Fibroblast of pulmonary artery (primary cell): ENCODE data around the gene DMRT1.

Experiments
- DNase-seq: peaks from one replicate; pipeline ENCODE4 v3.0.0-alpha.2; 2010; ENCODE audit warnings: low read depth
- H3K4me3 ChIP-seq: replicated peaks from 2 replicates; pipeline ENCODE4 v1.5.1; 2011; ENCODE audit warnings: low read depth, mild to moderate bottlenecking, control low read depth, low read length, moderate library complexity
- CTCF ChIP-seq: IDR thresholded peaks from 2 replicates; pipeline ENCODE4 v1.5.1; 2011; ENCODE audit warnings: mild to moderate bottlenecking, control low read depth, low read length, inconsistent platforms; ENCODE audit errors: missing control alignments

The DMRT1 gene

GRCh38 chr9:967903-968641 lies 126.6 kb downstream of the DMRT1 start:
- no peak overlapping the region for H3K4me3 ChIP-seq
- no peak for DNase-seq
- TF ChIP-seq CTCF = no peak

GRCh38 chr9:969310-970150 lies 128.0 kb downstream of the DMRT1 start:
- DNase-seq = no peak
- no peak overlapping the region for H3K4me3 ChIP-seq
- no peak for TF ChIP-seq CTCF

GRCh38 chr9:970151-970996 lies 128.9 kb downstream of the DMRT1 start:
- no peak for TF ChIP-seq CTCF
- H3K4me3 ChIP-seq = no peak overlapping the region
- no peak for DNase-seq

- H3K4me3 ChIP-seq = no peak overlapping the region
- no peak for DNase-seq
- TF ChIP-seq CTCF = no peak
Observed at GRCh38 chr9:971901-972500, 130.5 kb downstream of the DMRT1 start.

- no peak for TF ChIP-seq CTCF
- H3K4me3 ChIP-seq = no peak overlapping the region
- no peak for DNase-seq
Observed at GRCh38 chr9:972501-973294, 131.2 kb downstream of the DMRT1 start.
